ENCODE measurements around the gene PERP.
A peak's percentile ranks its signal among the peaks of the same experiment; 100 is the strongest.

GRCh38 chr6:138115877-138116660, 8.8 kb upstream of the PERP start:
- TF ChIP-seq, protein P1, sequence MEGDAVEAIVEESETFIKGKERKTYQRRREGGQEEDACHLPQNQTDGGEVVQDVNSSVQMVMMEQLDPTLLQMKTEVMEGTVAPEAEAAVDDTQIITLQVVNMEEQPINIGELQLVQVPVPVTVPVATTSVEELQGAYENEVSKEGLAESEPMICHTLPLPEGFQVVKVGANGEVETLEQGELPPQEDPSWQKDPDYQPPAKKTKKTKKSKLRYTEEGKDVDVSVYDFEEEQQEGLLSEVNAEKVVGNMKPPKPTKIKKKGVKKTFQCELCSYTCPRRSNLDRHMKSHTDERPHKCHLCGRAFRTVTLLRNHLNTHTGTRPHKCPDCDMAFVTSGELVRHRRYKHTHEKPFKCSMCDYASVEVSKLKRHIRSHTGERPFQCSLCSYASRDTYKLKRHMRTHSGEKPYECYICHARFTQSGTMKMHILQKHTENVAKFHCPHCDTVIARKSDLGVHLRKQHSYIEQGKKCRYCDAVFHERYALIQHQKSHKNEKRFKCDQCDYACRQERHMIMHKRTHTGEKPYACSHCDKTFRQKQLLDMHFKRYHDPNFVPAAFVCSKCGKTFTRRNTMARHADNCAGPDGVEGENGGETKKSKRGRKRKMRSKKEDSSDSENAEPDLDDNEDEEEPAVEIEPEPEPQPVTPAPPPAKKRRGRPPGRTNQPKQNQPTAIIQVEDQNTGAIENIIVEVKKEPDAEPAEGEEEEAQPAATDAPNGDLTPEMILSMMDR (conservative IDR thresholded peaks at IDR 0.05 in 1 of 2, IDR thresholded peaks at IDR 0.05 in 1 of 2; ENCODE audit: low read depth in 1 of 2, low read length in 2 of 2) = peak; percentile 50 to 52
- no peak for TF ChIP-seq EZH2 (IDR thresholded peaks at IDR 0.05; ENCODE audit: low read length, missing control alignments)
